ENCODE measurements around the gene SMAD3.

DNA sequence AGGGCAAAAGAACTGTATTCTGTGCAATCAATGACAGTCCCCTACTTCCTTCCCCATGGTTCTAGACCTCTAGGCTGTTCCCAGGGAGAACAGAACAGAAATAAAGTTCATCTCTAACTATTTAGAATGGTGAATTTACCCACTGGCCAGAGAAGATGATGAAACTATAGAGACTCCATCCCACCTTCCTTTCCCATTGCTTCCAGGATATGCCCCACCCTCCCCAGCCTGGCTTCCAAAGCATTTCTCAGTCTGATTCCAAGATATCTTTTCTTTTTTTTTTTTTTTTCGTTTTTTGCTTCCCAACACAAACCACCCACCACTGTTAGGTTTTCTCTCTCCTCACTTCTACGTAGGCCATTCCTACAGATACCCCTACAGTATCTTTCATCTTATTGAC, 25.1 kb upstream of the SMAD3 start:
- TF ChIP-seq CTCF (tag by site-specific recombination; IDR thresholded peaks at IDR 0.05) = no peak
- no peak for TF ChIP-seq ZNF341 (tag by site-specific recombination; IDR thresholded peaks at IDR 0.05; ENCODE audit: low read depth)
- no peak for TF ChIP-seq ZNF394 (tag by site-specific recombination; IDR thresholded peaks at IDR 0.05; ENCODE audit: borderline replicate concordance)
- TF ChIP-seq, protein P1, sequence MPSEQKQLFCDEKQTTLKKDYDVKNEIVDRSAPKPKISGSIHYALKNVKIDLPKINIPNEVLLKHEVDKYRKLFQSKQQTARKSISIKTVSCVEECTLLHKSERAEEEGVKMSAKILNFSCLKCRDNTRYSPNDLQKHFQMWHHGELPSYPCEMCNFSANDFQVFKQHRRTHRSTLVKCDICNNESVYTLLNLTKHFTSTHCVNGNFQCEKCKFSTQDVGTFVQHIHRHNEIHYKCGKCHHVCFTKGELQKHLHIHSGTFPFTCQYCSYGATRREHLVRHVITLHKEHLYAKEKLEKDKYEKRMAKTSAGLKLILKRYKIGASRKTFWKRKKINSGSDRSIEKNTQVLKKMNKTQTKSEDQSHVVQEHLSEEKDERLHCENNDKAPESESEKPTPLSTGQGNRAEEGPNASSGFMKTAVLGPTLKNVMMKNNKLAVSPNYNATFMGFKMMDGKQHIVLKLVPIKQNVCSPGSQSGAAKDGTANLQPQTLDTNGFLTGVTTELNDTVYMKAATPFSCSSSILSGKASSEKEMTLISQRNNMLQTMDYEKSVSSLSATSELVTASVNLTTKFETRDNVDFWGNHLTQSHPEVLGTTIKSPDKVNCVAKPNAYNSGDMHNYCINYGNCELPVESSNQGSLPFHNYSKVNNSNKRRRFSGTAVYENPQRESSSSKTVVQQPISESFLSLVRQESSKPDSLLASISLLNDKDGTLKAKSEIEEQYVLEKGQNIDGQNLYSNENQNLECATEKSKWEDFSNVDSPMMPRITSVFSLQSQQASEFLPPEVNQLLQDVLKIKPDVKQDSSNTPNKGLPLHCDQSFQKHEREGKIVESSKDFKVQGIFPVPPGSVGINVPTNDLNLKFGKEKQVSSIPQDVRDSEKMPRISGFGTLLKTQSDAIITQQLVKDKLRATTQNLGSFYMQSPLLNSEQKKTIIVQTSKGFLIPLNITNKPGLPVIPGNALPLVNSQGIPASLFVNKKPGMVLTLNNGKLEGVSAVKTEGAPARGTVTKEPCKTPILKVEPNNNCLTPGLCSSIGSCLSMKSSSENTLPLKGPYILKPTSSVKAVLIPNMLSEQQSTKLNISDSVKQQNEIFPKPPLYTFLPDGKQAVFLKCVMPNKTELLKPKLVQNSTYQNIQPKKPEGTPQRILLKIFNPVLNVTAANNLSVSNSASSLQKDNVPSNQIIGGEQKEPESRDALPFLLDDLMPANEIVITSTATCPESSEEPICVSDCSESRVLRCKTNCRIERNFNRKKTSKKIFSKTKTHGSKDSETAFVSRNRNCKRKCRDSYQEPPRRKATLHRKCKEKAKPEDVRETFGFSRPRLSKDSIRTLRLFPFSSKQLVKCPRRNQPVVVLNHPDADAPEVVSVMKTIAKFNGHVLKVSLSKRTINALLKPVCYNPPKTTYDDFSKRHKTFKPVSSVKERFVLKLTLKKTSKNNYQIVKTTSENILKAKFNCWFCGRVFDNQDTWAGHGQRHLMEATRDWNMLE (tag by site-specific recombination; conservative IDR thresholded peaks at IDR 0.05; ENCODE audit: low read depth) = no peak
- TF ChIP-seq ZNF514 (tag by site-specific recombination; IDR thresholded peaks at IDR 0.05) = no peak
- TF ChIP-seq ZSCAN5A (tag by site-specific recombination; IDR thresholded peaks at IDR 0.05) = no peak
- no peak for TF ChIP-seq ZNF335 (tag by site-specific recombination; conservative IDR thresholded peaks at IDR 0.05)
- no peak for TF ChIP-seq ZNF311 (tag by site-specific recombination; IDR thresholded peaks at IDR 0.05; ENCODE audit: borderline replicate concordance)
- no peak for TF ChIP-seq WT1 (tag by site-specific recombination; IDR thresholded peaks at IDR 0.05)
- TF ChIP-seq BCL11A (tag by site-specific recombination; IDR thresholded peaks at IDR 0.05; ENCODE audit: low read depth) = no peak
- no peak for TF ChIP-seq ZNF639 (tag by site-specific recombination; IDR thresholded peaks at IDR 0.05)
- TF ChIP-seq ZNF292 (tag by site-specific recombination; IDR thresholded peaks at IDR 0.05; ENCODE audit: borderline replicate concordance, low read depth) = no peak
